ENCODE measurements around the gene CITED1. TPM values are rescaled to one million over a fixed set of nuclear protein-coding genes. Genes with fewer than 3 reads are reported as not detected.

The CITED1 gene
- total RNA-seq, 2 experiments from 2014 or later = not detected

- Mint-ChIP-seq H3K9me3 (no peaks in the 10 kb centered on the region), H3K27me3 (no peaks in the 10 kb centered on the region), H3K36me3 (ENCODE audit: low read depth) (peaks cover 65% of the 10 kb centered on the region), H3K4me3 (peak overlapping the region; percentile 3), H3K27ac (peak overlapping the region; percentile 47), H3K4me1 (peaks cover 59% of the 10 kb centered on the region)
- DNase-seq = no peak
- CTCF ChIA-PET = no interaction called here
- POLR2A ChIA-PET = no interaction called here
Observed at GRCh38 chrX:72271812-72272211, 33.9 kb downstream of the CITED1 start.

GRCh38 chrX:72271091-72271788 is 34.5 kb downstream of the CITED1 start:
- H3K4me1 Mint-ChIP-seq = peaks cover 59% of the 10 kb centered on the region
- H3K9me3 Mint-ChIP-seq = no peaks in the 10 kb centered on the region
- H3K27me3 Mint-ChIP-seq = no peaks in the 10 kb centered on the region
- DNase-seq = no peak
- H3K4me3 Mint-ChIP-seq = no peak overlapping the region
- peak overlapping the region; percentile 47 for H3K27ac Mint-ChIP-seq
- ChIA-PET CTCF (interaction anchor here (0.7 kb wide), 1 partner anchor 26 kb away, joined by 5 read pairs; no protein-coding TSS in a partner anchor), POLR2A (no interaction called here)
- H3K36me3 Mint-ChIP-seq (ENCODE audit: low read depth) = peaks cover 65% of the 10 kb centered on the region

GRCh38 chrX:72270316-72270866 is 35.3 kb downstream of the CITED1 start:
- no peak overlapping the region for H3K4me3 Mint-ChIP-seq
- no peaks in the 10 kb centered on the region for H3K9me3 Mint-ChIP-seq
- H3K36me3 Mint-ChIP-seq (ENCODE audit: low read depth) = peaks cover 57% of the 10 kb centered on the region
- H3K27ac Mint-ChIP-seq = peak overlapping the region; percentile 80
- CTCF ChIA-PET = interaction anchor here (0.7 kb wide), 1 partner anchor 25 kb away, joined by 5 read pairs; no protein-coding TSS in a partner anchor
- H3K4me1 Mint-ChIP-seq = peaks cover 57% of the 10 kb centered on the region
- no peak for DNase-seq
- POLR2A ChIA-PET = no interaction called here
- no peaks in the 10 kb centered on the region for H3K27me3 Mint-ChIP-seq

- Mint-ChIP-seq H3K9me3 (no peaks in the 10 kb centered on the region), H3K36me3 (ENCODE audit: low read depth) (peaks cover 50% of the 10 kb centered on the region), H3K27ac (peak overlapping the region; percentile 80), H3K27me3 (no peaks in the 10 kb centered on the region), H3K4me3 (no peak overlapping the region), H3K4me1 (peaks cover 52% of the 10 kb centered on the region)
- POLR2A ChIA-PET = interaction anchor here (1.5 kb wide), 1 partner anchor 31 kb away, joined by 3 read pairs; the partner anchor contains the start of gene ERCC6L
- peak; percentile 40 for DNase-seq
- CTCF ChIA-PET = no interaction called here
Observed at GRCh38 chrX:72269671-72270251, 36.0 kb downstream of the CITED1 start.

GRCh38 chrX:72268597-72269365 is 36.9 kb downstream of the CITED1 start:
- Mint-ChIP-seq H3K4me3 (no peak overlapping the region), H3K9me3 (no peaks in the 10 kb centered on the region), H3K27ac (no peak overlapping the region), H3K4me1 (peaks cover 42% of the 10 kb centered on the region), H3K36me3 (ENCODE audit: low read depth) (peaks cover 40% of the 10 kb centered on the region), H3K27me3 (no peaks in the 10 kb centered on the region)
- ChIA-PET CTCF (interaction anchor here (1.3 to 2.1 kb wide), 2 partner anchors 9 to 23 kb away, joined by 4 to 8 read pairs; partner anchors contain the start of gene RPS4X), POLR2A (interaction anchor here (1.5 to 1.8 kb wide), 2 partner anchors 8 to 30 kb away, joined by 3 to 10 read pairs; partner anchors contain the start of genes ERCC6L and RPS4X)
- no peak for DNase-seq

GRCh38 chrX:72265263-72265662 is 40.5 kb downstream of the CITED1 start:
- H3K4me1 Mint-ChIP-seq = peaks cover 10% of the 10 kb centered on the region
- CTCF ChIA-PET = no interaction called here

GRCh38 chrX:72262077-72262476 is 43.6 kb downstream of the CITED1 start:
- no peak for DNase-seq
- H3K9me3 Mint-ChIP-seq = no peaks in the 10 kb centered on the region
- no peak overlapping the region for H3K27ac Mint-ChIP-seq
- H3K4me1 Mint-ChIP-seq = no peaks in the 10 kb centered on the region
- ChIA-PET CTCF (no interaction called here), POLR2A (no interaction called here)
- H3K36me3 Mint-ChIP-seq (ENCODE audit: low read depth) = no peaks in the 10 kb centered on the region
- H3K27me3 Mint-ChIP-seq = peaks cover 4% of the 10 kb centered on the region
- no peak overlapping the region for H3K4me3 Mint-ChIP-seq

More at GRCh38 chrX:72265263-72265662, 40.5 kb downstream of the CITED1 start:
- no peak overlapping the region for H3K4me3 Mint-ChIP-seq
- peaks cover 15% of the 10 kb centered on the region for H3K36me3 Mint-ChIP-seq (ENCODE audit: low read depth)
- POLR2A ChIA-PET = no interaction called here
- H3K9me3 Mint-ChIP-seq = no peaks in the 10 kb centered on the region
- DNase-seq = no peak
- no peaks in the 10 kb centered on the region for H3K27me3 Mint-ChIP-seq
- no peak overlapping the region for H3K27ac Mint-ChIP-seq

GRCh38 chrX:72260448-72260847 is 45.3 kb downstream of the CITED1 start:
- Mint-ChIP-seq H3K27me3 (peaks cover 14% of the 10 kb centered on the region), H3K4me3 (no peak overlapping the region), H3K9me3 (no peaks in the 10 kb centered on the region), H3K4me1 (peaks cover under 1% of the 10 kb centered on the region), H3K27ac (no peak overlapping the region), H3K36me3 (ENCODE audit: low read depth) (no peaks in the 10 kb centered on the region)
- ChIA-PET CTCF (no interaction called here), POLR2A (no interaction called here)
- DNase-seq = no peak

GRCh38 chrX:72258174-72258573 is 47.5 kb downstream of the CITED1 start:
- CTCF ChIA-PET = no interaction called here
- Mint-ChIP-seq H3K9me3 (no peaks in the 10 kb centered on the region), H3K36me3 (ENCODE audit: low read depth) (no peaks in the 10 kb centered on the region), H3K27ac (no peak overlapping the region), H3K27me3 (peaks cover 27% of the 10 kb centered on the region), H3K4me3 (no peak overlapping the region), H3K4me1 (peaks cover 1% of the 10 kb centered on the region)
- DNase-seq = no peak
- POLR2A ChIA-PET = no interaction called here

GRCh38 chrX:72255864-72256263 is 49.9 kb downstream of the CITED1 start:
- POLR2A ChIA-PET = no interaction called here
- H3K27ac Mint-ChIP-seq = no peak overlapping the region
- DNase-seq = no peak
- no peaks in the 10 kb centered on the region for H3K9me3 Mint-ChIP-seq
- H3K27me3 Mint-ChIP-seq = peaks cover 30% of the 10 kb centered on the region
- no peaks in the 10 kb centered on the region for H3K36me3 Mint-ChIP-seq (ENCODE audit: low read depth)
- H3K4me1 Mint-ChIP-seq = peaks cover 1% of the 10 kb centered on the region
- no peak overlapping the region for H3K4me3 Mint-ChIP-seq
- CTCF ChIA-PET = no interaction called here

- POLR2A ChIA-PET = no interaction called here
- no peaks in the 10 kb centered on the region for H3K9me3 Mint-ChIP-seq
- H3K27me3 Mint-ChIP-seq = peaks cover 30% of the 10 kb centered on the region
- DNase-seq = no peak
- H3K4me3 Mint-ChIP-seq = no peak overlapping the region
- no peaks in the 10 kb centered on the region for H3K36me3 Mint-ChIP-seq (ENCODE audit: low read depth)
- CTCF ChIA-PET = no interaction called here
- no peak overlapping the region for H3K27ac Mint-ChIP-seq
- peaks cover 1% of the 10 kb centered on the region for H3K4me1 Mint-ChIP-seq
Observed at GRCh38 chrX:72255445-72255844, 50.3 kb downstream of the CITED1 start.

- Mint-ChIP-seq H3K27me3 (peaks cover 30% of the 10 kb centered on the region), H3K36me3 (ENCODE audit: low read depth) (no peaks in the 10 kb centered on the region), H3K9me3 (no peaks in the 10 kb centered on the region), H3K4me3 (no peak overlapping the region), H3K27ac (no peak overlapping the region), H3K4me1 (peaks cover 1% of the 10 kb centered on the region)
- no peak for DNase-seq
- CTCF ChIA-PET = interaction anchor here (1.2 to 1.7 kb wide), 2 partner anchors 10 to 11 kb away, joined by 6 to 7 read pairs; no protein-coding TSS in a partner anchor
- POLR2A ChIA-PET = no interaction called here
Observed at GRCh38 chrX:72254816-72255215, 50.9 kb downstream of the CITED1 start.

- no peak overlapping the region for H3K4me3 Mint-ChIP-seq
- no peak for DNase-seq
- H3K27ac Mint-ChIP-seq = no peak overlapping the region
- no peaks in the 10 kb centered on the region for H3K9me3 Mint-ChIP-seq
- H3K36me3 Mint-ChIP-seq (ENCODE audit: low read depth) = no peaks in the 10 kb centered on the region
- CTCF ChIA-PET = interaction anchor here (1.7 kb wide), 1 partner anchor 10 kb away, joined by 7 read pairs; no protein-coding TSS in a partner anchor
- H3K27me3 Mint-ChIP-seq = peaks cover 30% of the 10 kb centered on the region
- POLR2A ChIA-PET = no interaction called here
- peaks cover 1% of the 10 kb centered on the region for H3K4me1 Mint-ChIP-seq
Observed at GRCh38 chrX:72253686-72254085, 52.0 kb downstream of the CITED1 start.

Measured in activated CD4-positive, alpha-beta memory T cell treated with anti-CD3 and anti-CD28 coated beads, Interleukin-2, amount 10 ng/mL, durations not matched to agents 7 days and 5 days (primary cell).